Measurements from ENCODE around the gene MYO3B. TPM values are rescaled to one million over a fixed set of nuclear protein-coding genes. Genes with fewer than 3 reads are reported as not detected.

MYO3B gene
- total RNA-seq, 1 experiment from 2014 or later = 0.50 TPM

GRCh38 chr2:170361090-170361936, 183.4 kb downstream of the MYO3B start:
- no peak for TF ChIP-seq ARID4B (CRISPR knock-in tag; IDR thresholded peaks at IDR 0.05; ENCODE audit: borderline replicate concordance)
- peak; percentile 36 for TF ChIP-seq CTCF (IDR thresholded peaks at IDR 0.05)
- no peak for TF ChIP-seq ZNF425 (CRISPR knock-in tag; conservative IDR thresholded peaks at IDR 0.05)
- Mint-ChIP-seq H3K27ac (no peak overlapping the region), H3K9me3 (no peaks in the 10 kb centered on the region), H3K4me3 (no peak overlapping the region), H3K27me3 (ENCODE audit: low read depth) (peaks cover 5% of the 10 kb centered on the region; the same call in 1 of the 2 replicates), H3K36me3 (no peaks in the 10 kb centered on the region), H3K4me1 (peaks cover 41% of the 10 kb centered on the region)
- ATAC-seq (peak; percentile 84), DNase-seq (ENCODE audit: low spot score) (peak; percentile 66)
- ChIA-PET POLR2A (no interaction called here), CTCF (interaction anchor here (0.6 to 2.3 kb wide), 38 partner anchors 10 to 1115 kb away, joined by 3 to 29 read pairs (median 4); partner anchors contain the start of gene GAD1)

GRCh38 chr2:170362313-170362870, 184.4 kb downstream of the MYO3B start:
- Mint-ChIP-seq H3K27me3 (ENCODE audit: low read depth) (peaks cover 5% of the 10 kb centered on the region; the same call in 1 of the 2 replicates), H3K9me3 (peaks cover 4% of the 10 kb centered on the region; the same call in 1 of the 2 replicates), H3K27ac (no peak overlapping the region), H3K4me3 (no peak overlapping the region), H3K36me3 (no peaks in the 10 kb centered on the region), H3K4me1 (peaks cover 51% of the 10 kb centered on the region)
- CTCF ChIA-PET = interaction anchor here (1.3 to 2.1 kb wide), 5 partner anchors 38 to 483 kb away, joined by 4 to 26 read pairs (median 5); partner anchors contain the start of gene GAD1
- ATAC-seq (no peak), DNase-seq (ENCODE audit: low spot score) (no peak)
- POLR2A ChIA-PET = interaction anchor here (0.6 kb wide), 1 partner anchor 31 kb away, joined by 4 read pairs; no protein-coding TSS in a partner anchor
- TF ChIP-seq ATF1 (CRISPR knock-in tag; IDR thresholded peaks at IDR 0.05) = no peak
- no peak for TF ChIP-seq IRF1 (CRISPR knock-in tag; IDR thresholded peaks at IDR 0.05)
- no peak for TF ChIP-seq ZNF425 (CRISPR knock-in tag; conservative IDR thresholded peaks at IDR 0.05)
- no peak for TF ChIP-seq ZNF317 (CRISPR knock-in tag; IDR thresholded peaks at IDR 0.05; ENCODE audit: borderline replicate concordance, low read depth)
- TF ChIP-seq, protein P1, sequence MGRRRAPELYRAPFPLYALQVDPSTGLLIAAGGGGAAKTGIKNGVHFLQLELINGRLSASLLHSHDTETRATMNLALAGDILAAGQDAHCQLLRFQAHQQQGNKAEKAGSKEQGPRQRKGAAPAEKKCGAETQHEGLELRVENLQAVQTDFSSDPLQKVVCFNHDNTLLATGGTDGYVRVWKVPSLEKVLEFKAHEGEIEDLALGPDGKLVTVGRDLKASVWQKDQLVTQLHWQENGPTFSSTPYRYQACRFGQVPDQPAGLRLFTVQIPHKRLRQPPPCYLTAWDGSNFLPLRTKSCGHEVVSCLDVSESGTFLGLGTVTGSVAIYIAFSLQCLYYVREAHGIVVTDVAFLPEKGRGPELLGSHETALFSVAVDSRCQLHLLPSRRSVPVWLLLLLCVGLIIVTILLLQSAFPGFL (CRISPR knock-in tag; IDR thresholded peaks at IDR 0.05; ENCODE audit: borderline replicate concordance) = no peak
- TF ChIP-seq ATF2 (CRISPR knock-in tag; IDR thresholded peaks at IDR 0.05; ENCODE audit: borderline replicate concordance, low read depth) = no peak
- no peak for TF ChIP-seq SMAD3 (CRISPR knock-in tag; IDR thresholded peaks at IDR 0.05; ENCODE audit: borderline replicate concordance)
- no peak for TF ChIP-seq ARID4B (CRISPR knock-in tag; IDR thresholded peaks at IDR 0.05; ENCODE audit: borderline replicate concordance)
- no peak for TF ChIP-seq RELA (CRISPR knock-in tag; IDR thresholded peaks at IDR 0.05; ENCODE audit: borderline replicate concordance)

Measured in WTC11 (cell line).